NCI-H2107 treated with DMSO at 0.1 percent for 48 hours (cell line): ENCODE data around the gene DHRS12.

Experiments
- DNase-seq: peaks from one replicate; lab custom pipeline; 2025; ENCODE audit not compliant: unreplicated experiment; lab: John Stamatoyannopoulos, UW

The DHRS12 gene

DNA sequence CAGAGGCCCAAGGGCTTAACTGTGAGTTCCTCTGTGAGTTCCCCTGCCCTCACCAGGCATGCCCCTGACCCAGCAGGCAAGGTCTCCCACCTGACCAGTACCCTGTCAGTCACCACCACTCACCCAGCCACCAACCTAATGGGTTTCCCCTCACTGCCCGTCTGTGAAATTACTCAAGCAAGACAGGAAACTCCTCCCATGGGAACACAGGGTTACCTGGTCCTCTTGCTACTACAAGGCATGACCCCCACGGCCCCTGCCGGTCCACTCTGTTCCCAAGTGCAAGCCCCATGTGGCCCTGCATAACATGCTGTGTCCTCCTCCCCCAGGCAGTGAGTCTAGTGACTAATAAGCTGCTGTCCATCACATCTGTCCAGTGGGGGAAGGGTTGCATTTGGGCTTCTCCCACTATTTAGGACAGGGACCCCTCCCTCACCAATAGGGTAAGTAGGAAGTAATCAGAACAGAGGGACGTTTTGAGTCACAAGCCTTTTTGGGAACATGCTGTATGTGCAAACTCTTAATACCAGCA, 8.0 kb upstream of the DHRS12 start:
- no peak for DNase-seq

DNA sequence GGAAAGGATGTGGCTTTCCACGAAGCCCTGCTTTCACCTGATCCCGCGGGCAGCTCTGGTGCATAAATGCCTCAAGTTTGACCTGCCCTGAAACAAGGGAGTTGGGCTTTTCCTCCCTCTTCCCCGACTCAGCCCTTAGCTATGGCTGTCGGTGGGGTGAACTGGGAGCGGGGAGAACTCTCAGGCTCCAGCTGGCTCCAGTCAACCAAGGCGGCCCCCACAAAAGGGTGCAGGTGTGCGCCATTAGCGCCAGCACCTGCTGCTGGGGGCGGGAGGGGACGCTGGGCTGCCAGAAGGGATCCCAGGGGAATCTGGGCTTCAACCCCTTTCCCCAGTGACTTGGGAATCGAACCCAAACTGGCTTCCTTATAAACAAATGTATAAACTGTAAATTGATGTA, 7.1 kb upstream of the DHRS12 start:
- DNase-seq = peak; percentile 82

DNA sequence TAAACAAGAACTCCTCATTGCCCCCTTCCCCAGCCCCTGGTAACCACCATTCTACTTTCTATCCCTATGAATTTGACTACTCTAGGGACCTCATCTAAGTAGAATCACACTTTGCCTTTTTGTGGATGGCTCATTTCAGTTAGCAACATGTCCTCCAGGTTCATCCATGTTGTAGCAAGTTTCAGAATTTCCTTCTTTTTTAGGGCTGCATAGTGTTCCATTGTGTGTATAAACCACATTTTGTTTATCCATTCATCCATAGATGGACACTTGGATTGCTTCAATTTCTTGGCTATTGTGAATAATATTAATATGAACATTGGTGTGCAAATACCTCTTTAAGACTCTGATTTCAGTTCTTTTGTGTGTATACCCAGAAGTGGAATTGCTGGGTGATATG, 4.8 kb upstream of the DHRS12 start:
- no peak for DNase-seq

DNA sequence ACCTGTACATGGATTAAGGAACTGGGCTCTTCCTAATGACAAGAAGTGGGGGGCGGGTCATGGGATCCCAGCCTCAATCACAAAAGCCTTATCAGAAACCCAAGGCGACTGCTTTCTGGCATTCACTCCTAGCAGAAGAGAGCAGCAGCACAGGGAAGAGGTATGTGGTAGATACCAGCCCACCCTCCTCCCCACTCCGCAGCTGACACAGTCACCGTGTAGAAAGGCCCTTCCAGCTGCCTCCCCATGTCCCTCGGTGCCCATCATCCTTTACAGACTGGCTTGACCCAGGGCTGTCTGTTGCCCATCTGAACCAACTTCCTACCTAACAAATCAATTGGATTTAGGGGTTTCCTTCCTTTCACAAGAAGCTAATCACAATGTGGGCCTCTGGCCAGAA, 3.1 kb upstream of the DHRS12 start:
- DNase-seq = no peak

- no peak for DNase-seq
These were observed 2.6 kb upstream of the DHRS12 start for GRCh38 chr13:51806566-51806965.

GRCh38 chr13:51805925-51806324, 2.0 kb upstream of the DHRS12 start:
- no peak for DNase-seq

GRCh38 chr13:51805313-51805712, 1.4 kb upstream of the DHRS12 start:
- no peak for DNase-seq

GRCh38 chr13:51804295-51805172, 571 bp upstream of the DHRS12 start:
- no peak for DNase-seq

GRCh38 chr13:51802631-51803418, 1.1 kb downstream of the DHRS12 start:
- no peak for DNase-seq

GRCh38 chr13:51801631-51802099, 2.3 kb downstream of the DHRS12 start:
- peak; percentile 68 for DNase-seq

- no peak for DNase-seq
These were observed 3.5 kb downstream of the DHRS12 start for GRCh38 chr13:51800486-51800885.

DNA sequence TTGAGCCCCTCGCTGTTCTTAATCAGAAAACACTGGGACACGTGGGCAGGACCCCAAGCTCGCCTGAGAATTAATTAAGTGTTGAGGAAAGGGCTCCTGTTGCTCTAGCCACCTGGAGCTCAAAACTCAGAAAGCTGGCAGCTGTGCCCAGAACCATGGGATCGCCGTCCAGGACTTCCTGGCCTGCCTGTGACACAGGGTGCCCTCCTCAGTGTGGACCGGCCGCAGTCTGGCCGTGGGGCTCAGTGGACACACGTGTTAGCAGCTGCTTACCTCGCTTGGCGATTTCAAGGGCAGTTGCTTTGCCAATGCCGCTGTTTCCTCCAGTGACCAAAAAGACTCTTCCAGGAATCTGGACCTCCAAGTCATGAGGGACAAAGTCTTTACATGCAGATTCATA, 4.7 kb downstream of the DHRS12 start:
- no peak for DNase-seq

DNA sequence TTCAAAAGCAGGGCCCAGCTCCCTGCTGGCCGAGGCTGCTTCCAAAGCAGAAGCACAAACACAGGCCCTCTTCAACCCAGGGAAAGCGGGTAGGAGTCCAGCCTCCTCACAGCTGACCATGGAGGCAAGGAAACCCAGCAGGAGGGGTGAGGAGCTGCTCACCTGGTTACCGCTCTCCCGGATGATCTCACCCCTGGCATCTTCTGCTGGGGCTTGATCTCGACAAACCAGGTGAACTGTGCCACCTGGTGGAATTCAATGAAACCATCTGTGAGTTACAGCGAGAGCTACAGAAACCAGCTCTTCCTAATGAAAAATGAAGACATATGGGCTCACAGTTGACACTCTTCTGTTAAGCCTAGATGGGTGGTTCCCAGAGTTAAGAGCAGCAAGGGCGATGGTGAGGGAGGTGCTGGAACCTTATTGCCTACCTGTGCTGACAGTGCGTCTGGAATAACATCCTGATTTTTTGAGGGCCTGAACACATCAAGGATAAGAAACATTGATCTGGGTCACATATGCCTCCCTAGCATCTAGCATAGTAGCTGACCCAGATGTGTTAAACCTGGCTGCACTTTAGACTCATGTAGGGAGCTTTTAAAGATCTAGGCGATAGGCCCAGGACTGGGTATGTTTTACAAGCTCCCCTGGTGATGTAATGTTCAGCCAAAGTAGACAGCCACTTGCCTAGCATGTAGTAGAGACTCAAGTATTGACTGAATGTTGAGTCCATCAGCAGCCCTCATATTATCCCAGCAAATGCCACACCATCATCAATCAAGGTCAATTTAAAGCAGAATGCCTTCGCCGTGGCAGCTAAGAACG, 6.1 kb downstream of the DHRS12 start:
- DNase-seq = peak; percentile 69

DNA sequence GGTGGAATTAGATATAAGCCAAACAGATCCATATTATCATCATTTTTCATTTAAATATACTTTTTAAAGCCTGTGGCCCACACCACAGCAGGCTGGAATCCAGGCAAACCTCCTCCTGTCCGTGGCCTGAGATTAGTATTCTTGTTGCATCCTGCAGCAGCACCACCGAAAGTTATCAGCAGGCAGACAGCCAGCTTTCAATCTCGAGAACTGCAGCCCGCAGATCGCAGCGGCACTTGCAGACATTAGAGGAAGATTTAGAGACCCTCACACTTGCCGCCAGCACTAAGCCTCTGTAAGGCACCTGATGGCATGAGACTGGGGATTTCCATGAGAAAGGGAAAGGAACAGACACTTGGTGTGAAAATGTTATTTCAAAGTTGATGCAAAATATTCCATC, 7.4 kb downstream of the DHRS12 start:
- no peak for DNase-seq

- no peak for DNase-seq
These were observed 8.5 kb downstream of the DHRS12 start for GRCh38 chr13:51795419-51795818.

DNA sequence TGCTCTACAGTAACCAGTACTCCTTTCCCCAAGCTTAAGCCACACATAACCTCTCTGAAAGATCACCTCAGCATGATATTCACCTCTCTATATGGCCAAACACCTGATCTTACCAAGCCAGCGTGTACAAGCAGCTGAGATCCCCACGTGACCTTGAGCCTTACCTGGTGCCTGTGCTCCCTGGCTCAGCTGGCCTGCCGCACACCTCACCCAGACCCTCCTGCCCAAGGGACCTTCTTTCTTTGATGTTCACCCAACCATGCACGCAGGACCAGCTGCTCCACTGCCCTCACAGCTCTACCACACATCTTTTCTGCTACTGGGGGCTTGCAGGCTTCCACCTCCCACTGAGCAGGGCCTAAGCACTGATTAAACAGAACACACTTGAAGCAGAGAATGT, 9.0 kb downstream of the DHRS12 start:
- no peak for DNase-seq

- DNase-seq = no peak
These were observed 10.2 kb downstream of the DHRS12 start for GRCh38 chr13:51793570-51794271.

DNA sequence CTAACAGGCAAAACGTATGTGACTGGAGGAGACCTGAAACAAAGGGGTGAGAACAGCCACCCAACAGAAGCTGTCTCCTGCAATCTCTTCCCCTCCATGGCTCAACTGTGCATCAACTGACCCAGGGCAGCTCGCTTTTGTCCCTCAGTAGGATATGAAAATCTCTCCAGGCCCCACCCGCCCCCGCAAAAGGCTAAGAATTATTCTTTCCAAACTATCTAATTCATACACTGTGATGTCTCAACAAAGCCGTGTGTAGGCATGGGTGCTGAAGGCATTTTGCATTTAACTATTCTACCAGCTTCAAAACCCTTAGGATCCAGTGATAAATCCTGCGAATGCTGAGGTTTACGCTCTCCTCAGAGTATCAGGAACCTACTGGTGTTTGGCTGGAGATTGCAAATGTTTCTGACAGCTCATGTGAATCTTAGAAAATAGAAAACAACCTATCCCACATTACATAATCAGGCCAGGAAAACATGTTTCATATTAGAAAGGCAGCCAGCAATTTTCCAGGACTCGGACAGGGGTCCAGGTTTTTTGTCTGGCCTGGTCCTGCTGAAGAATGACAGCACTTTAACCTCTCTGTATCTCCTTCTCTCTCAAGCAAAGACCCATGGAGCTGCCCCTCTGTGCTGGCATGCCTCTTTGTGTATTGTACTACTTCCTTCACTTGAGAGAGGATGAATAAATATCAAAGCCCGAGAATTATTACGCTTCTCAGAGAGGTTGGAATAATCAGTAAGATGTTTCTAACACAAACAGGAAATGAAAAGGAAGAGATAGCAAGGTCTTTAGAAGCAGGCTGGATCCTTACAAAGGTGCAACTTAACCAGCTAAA, 17.3 kb downstream of the DHRS12 start:
- peak; percentile 60 for DNase-seq

GRCh38 chr13:51785712-51786424, 18.1 kb downstream of the DHRS12 start:
- DNase-seq = peak; percentile 93
